Activated CD8-positive, alpha-beta memory T cell treated with anti-CD3 and anti-CD28 coated beads for 4 hours (primary cell): ENCODE measurements around the gene LAGE3.

Experiments
- DNase-seq, 2 donors: peaks; one replicate each; pipeline ENCODE4 v3.0.0-alpha.2; 2020; ENCODE audit warnings: low read depth in 2 of 2

Gene LAGE3

DNA sequence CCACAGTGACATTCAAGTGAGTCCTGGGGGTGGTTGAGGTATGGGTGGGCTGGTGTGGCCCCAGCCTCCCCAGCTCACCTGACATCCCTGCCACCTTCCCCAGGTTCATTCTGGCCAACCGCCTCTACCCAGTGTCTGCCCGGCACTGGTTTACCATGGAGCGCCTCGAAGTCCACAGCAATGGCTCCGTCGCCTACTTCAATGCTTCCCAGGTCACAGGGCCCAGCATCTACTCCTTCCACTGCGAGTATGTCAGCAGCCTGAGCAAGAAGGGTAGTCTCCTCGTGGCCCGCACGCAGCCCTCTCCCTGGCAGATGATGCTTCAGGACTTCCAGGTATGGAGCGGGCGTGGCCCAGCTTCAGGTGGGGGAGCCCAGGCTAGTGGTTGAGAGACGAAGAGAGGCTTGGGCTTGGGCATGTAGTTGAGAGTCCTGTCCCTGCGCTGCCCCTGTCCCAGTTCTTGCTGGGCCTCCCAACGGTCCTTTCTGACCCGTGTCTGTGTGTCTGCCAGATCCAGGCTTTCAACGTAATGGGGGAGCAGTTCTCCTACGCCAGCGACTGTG, 43.8 kb downstream of the LAGE3 start:
- DNase-seq, result no peak

DNA sequence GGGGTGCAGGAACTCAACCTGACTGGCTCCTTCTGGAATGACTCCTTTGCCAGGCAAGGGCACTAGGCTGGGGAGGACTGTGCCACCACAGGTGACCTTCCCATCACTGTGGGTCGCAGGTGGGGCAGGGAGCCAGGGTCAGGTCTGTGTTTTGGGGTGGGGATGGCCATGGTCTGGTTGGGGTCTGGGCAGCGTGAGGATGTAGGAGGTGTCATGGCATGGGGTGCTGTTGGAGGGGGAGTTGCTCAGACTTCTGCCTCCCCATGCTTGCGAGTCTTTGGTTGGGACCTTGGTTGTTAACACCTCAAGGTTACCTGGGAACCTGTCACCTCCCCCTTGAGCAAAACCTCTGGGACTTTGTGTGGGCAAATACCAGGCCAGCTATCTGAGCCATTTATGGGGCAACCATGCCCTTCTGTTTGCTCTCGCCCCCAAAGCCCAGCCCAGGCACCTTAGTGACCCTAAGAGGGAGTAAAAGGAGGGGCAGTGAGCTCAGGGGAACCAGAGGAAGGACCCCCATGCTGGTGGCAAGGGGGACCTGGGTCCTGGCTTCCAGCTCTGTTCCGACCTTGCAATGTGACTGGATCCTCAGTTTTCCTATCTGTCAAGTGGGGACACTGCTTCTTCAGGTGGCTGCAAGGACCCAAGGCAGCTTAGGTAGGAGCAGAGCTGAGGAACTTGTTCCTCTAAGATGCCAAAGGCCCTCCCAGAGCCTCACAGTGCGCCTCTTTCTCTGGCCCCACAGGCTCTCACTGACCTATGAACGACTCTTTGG, 44.5 kb downstream of the LAGE3 start:
- DNase-seq, result no peak

DNA sequence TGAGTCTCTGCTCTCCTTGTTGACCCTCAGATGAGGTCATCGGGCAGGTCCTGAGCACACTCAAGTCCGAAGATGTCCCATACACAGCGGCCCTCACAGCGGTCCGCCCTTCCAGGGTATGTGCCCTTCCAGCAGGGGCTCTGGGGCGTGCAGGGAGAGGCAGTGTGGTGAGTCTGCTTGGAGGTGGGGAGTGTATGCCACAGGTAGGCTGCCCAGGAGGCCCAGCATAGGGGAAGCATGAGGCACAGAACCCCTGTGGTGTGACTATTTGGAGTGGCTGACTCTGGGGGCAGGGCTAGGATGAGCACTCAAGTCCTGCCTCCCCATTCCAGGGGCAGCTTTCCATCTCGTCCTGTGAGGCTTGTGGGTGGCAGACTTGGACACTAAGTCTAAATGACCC, 45.5 kb downstream of the LAGE3 start:
- no peak for DNase-seq

DNA sequence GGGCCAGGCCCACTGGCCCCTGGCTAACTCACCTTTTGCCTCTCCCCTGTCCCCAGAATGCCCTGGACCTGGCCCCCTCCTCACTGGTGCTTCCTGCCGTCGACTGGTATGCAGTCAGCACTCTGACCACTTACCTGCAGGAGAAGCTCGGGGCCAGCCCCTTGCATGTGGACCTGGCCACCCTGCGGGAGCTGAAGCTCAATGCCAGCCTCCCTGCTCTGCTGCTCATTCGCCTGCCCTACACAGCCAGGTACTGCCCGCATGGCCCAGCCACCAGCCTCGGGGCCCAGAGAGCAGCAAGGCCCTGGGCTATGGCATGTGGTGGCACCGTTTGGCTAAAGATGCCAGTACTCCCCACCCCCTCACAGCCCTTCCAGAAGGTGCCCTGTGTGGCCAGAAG, 46.9 kb downstream of the LAGE3 start:
- no peak for DNase-seq

DNA sequence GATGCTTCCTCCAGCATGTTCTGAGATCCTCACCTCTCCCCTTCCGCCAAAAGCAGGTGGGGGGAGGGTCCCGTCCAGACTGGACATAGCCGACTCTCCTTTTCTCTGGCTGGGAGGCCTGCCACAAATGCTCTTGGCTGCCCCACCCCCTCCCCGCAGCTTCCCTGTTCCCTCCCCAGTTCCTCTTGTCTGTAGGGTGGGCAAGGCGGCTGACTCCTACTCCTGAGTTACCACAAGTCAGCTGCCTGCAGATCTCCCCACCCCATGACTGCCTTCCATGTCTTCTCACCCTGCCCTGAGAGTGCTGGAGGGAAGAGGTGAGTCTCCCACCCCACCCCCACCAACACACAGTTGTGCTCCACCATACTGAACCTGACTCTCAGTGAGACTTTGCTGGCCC, 47.7 kb downstream of the LAGE3 start:
- DNase-seq, result no peak

DNA sequence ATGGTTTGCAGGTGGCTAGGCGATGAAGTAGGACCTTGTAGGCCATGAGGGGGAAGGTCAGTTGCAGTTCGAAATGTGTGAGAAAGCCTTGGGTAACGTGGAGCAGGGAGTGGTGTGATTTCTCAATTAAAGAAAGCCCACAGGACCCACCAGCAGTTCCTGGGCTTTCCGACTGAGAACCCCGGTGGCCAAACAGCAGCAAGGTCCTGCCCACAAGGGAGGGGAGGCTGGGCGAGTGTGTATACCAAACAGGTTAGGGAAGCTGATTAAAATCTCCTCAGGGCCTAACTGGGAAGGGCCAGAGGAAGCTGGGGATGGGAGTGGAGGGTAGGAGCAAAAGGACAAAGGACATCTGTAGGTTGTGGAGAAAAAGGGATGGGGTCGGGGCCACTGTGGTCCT, 48.2 kb downstream of the LAGE3 start:
- no peak for DNase-seq

DNA sequence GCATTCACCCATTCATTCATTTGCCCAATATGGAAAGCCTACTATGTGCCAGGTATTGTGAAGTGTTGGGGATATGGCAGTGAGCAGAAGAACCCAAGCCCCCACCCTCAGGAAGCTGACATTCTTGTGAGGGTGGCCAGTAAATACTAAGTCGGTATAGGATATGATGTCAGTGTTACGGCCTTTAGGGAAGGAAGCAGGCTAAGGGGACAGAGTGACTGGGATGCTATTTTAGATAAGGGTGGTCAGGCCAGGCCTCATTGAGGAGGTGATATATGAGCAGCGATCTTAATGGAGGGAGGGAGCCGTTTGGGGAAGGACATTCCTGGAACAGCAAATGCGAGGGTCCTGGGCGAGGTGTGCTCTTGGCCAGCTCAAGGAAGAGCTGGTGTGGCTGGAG, 48.6 kb downstream of the LAGE3 start:
- no peak for DNase-seq

DNA sequence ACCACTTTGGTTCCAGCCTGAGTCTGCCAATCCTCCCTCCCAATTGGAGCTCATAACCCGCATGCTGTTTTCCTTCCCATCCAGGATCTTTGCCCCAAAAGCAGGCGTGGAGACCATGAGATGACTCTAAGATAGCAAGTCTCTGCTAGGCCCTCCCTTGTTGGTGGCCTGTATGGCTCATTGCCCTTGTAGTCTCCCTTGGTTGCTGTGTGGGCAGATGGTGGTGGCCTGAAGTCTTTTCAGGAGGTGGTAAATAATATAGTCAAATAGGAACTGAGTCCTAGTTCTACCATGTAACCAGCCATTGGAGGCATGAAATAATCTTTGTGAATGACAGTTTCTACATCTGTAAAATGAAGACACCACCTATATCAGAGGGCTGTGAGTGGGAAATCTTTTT, 49.4 kb downstream of the LAGE3 start:
- no peak for DNase-seq

DNA sequence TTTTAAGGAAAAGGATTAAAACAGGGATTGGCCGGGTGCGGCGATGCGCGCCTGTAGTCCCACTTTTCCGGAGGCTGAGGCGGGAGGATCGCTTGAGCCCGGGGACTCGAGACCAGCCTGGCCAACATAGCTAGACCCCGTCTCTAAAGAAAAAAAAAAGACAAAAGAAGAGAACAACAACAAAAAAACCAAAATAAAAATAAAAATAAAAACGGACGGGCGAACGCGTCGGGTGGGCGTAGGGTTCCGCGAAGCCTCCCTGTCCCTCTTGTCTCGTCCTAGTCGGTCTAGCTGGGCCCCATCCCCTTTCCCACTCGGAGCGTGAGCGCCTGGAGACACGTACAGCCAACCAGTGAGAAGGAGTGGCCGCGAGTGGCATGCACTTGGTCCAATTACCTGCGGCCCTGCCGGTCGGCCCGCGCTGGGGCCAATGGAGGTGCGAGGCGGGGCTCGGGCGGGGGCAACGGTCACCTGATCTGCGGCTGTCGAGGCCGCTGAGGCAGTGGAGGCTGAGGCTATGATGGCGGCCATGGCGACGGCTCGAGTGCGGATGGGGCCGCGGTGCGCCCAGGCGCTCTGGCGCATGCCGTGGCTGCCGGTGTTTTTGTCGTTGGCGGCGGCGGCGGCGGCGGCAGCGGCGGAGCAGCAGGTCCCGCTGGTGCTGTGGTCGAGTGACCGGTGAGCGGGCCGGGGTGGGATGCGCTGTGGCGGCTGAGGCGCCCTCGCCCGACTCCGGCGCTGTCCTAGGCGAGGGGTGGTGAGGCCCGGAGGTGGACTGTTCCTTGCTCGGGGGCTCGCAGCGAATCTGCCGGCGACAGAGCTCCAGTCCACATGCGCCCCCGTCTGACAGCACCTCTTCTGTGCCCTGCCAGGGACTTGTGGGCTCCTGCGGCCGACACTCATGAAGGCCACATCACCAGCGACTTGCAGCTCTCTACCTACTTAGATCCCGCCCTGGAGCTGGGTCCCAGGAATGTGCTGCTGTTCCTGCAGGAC, 50.6 kb downstream of the LAGE3 start, which contains the start of gene ATP6AP1:
ATP6AP1 (plus strand) TSS at position 502 of the 996 bp plus-strand sequence; CDS start at position 518, 16 bp downstream.
- peak; percentile 69 to 72 for DNase-seq
